Esophagus mucosa (tissue), 1 donor: Measurements from ENCODE around the gene NFE2L1. TPM values are rescaled to one million over a fixed set of nuclear protein-coding genes. Genes with fewer than 3 reads are reported as not detected.
"Not testable (repeated sequence)": the region's sequence is repeated elsewhere in the genome, so short reads cannot be mapped to it uniquely, and the experiment has no call there.

Source experiments
- ATAC-seq: fragments of 200-7000 bp; cut with Tn5 transposase; one replicate; pipeline ENCODE4 v1.9.1; 2020
- total RNA-seq: library from RNA; stranded (reverse); gene quantifications from one replicate; pipeline ENCODE4 v1.2.4, GENCODE V29; 2023
- donor health status: DM: yes; HTN: yes; CAD: no.

The NFE2L1 gene, protein sequence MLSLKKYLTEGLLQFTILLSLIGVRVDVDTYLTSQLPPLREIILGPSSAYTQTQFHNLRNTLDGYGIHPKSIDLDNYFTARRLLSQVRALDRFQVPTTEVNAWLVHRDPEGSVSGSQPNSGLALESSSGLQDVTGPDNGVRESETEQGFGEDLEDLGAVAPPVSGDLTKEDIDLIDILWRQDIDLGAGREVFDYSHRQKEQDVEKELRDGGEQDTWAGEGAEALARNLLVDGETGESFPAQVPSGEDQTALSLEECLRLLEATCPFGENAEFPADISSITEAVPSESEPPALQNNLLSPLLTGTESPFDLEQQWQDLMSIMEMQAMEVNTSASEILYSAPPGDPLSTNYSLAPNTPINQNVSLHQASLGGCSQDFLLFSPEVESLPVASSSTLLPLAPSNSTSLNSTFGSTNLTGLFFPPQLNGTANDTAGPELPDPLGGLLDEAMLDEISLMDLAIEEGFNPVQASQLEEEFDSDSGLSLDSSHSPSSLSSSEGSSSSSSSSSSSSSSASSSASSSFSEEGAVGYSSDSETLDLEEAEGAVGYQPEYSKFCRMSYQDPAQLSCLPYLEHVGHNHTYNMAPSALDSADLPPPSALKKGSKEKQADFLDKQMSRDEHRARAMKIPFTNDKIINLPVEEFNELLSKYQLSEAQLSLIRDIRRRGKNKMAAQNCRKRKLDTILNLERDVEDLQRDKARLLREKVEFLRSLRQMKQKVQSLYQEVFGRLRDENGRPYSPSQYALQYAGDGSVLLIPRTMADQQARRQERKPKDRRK
- 90.4 TPM for total RNA-seq

- peak; percentile 94 for ATAC-seq
Measured at GRCh38 chr17:48047741-48048383, at the start of gene NFE2L1. NFE2L1 (plus strand) TSS chr17:48048359; CDS start chr17:48051119, 2,760 bp downstream.

GRCh38 chr17:47999582-47999981 lies 48.6 kb upstream of the NFE2L1 start:
- peak; percentile 84 for ATAC-seq

DNA sequence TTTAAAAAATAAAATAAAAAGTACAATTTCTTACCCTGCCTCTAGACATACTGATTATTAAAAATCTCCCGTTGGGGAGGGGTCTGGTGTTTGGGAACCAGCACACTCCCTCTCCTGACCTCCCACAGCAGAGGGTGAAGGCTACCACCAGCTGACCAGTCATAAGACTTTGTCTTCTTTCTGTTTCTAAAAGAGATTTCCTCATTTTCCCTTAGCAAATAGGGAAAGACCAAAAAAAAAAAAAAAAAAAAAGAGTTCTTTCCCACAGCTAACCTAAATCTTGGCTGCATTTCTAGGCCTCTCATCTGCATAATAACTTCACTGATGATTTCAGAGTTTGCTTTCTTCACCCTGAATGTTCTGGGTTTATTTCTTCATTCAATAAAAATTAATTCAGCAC lies 47.0 kb upstream of the NFE2L1 start:
- no peak for ATAC-seq

DNA sequence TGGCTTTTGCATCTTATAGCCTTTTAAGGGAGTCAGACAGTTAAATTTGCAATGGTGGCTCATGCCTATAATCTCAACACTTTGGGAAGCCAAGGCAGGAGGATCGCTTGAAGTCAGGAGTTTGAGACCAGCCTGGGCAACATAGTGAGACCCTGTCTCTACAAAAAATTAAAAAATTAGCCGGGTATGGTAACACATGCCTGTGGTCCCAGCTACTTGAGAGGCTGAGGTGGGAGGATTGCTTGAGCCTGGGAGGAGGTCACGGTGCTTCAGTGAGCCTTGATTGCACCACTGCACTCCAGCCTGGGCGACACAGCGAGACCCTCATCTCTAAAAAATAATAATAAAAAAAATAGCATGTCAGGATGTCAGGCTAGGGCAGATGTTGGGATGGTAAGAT lies 46.5 kb upstream of the NFE2L1 start:
- not testable (repeated sequence) for ATAC-seq

DNA sequence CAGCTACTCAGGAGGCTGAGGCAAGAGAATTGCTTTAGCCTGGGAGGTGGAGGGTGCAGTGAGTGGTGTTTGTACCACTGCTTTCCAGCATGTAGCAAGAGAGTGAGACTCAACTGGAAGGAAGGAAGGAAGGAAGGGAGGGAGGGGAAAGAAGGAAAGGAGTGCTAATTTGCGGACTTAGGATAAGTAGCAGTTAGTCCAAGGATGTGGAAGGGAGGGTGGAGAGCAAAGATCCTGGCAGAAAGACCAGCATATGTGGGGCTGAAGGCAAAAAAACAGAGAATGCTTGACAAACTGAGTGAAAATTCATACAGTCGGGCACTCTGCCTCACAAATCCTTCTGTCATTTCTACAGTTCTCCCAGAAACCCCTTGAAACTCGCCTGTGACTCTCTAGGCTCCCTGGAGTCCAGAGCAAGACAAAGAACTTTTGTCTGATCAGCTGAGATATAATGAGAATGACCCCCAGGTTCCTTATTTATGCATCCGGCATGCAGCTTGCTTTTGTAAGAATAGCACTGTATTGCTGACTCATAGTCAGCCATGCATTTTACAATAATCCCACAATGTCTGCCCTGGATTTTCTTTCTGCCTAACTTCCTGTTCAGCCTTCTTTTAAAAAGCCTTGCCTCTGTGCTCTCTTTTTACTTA lies 45.8 kb upstream of the NFE2L1 start:
- peak; percentile 66 for ATAC-seq

- ATAC-seq: peak; percentile 8
Measured at GRCh38 chr17:48002916-48003416, 45.2 kb upstream of the NFE2L1 start.

GRCh38 chr17:48003417-48004151 lies 44.6 kb upstream of the NFE2L1 start:
- ATAC-seq: no peak

- no peak for ATAC-seq
Measured at GRCh38 chr17:48004983-48005382, 43.2 kb upstream of the NFE2L1 start.

DNA sequence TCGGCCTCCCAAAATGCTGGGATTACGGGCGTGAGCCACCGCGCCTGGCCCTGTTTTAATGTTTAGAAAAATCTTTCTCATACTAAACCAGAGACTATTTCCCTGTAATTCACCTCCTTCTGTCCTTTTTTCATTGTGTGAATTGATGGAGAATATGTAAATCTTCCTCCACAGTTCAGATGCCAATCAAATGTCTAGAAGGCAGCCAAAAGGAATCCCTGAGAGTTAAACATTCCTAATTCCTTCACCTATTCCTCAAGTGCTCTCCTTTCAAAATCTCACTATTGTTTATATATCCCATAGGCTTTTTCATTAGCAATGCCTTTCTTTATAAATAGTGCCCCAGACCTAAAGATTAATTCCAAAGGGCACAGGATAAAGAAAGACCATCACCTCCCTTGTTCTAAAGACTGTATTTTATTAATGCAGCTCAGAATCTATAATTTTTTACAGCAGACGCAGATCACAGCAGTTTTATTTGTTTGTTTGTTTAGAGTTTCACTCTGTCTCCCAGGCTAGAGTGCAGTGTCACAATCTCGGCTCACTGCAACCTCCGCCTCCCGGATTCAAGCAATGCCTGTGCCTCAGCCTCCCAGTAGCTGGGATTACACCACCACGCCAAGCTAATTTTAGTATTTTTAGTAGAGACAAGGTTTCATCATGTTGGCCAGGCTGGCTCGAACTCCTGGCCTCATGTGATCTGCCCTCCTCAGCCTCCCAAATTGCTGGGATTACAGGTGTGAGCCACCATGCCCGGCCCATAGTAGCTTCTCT lies 41.0 kb upstream of the NFE2L1 start:
- ATAC-seq: no peak

- ATAC-seq: no peak
Measured at GRCh38 chr17:48010193-48010592, 38.0 kb upstream of the NFE2L1 start.

GRCh38 chr17:48011405-48012150 lies 36.6 kb upstream of the NFE2L1 start:
- ATAC-seq: peak; percentile 26

DNA sequence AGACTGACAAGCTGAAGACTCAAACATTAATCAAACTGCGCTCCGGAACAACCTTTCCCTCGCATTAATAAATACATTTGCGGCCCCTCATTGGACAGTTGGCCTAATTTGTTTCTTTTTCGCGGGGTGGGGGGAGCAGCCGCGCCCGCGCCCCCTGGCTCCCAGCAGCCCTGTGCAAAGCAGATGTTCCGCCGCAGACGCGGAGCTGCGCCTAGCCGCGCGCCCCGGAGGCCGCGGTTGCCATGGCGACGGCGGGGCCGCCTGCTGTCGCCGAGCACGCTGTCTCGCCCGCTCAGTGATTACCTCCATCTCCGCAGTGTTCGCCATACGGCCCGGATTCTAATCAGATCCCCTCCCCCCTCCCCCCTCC lies 36.0 kb upstream of the NFE2L1 start:
- no peak for ATAC-seq

DNA sequence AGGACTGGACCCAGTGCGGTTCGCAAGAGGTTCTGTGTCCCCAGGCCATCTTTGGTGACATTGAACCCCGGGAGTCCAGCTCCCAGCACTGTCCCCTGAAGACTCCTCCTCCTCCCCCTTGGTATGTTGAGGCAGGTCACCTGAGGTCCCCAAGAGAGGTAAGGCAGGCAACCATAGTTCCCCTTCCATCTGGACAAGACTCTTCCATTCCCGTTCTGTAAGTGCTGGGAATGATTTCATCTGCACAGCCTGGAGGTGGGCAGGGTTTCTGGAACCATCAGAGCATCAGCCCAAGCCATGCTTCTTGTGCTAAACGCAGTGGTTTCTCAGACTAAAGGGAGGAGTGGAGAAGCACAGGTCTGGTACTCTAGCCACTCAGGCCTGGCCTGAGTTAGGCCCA lies 35.5 kb upstream of the NFE2L1 start:
- no peak for ATAC-seq

DNA sequence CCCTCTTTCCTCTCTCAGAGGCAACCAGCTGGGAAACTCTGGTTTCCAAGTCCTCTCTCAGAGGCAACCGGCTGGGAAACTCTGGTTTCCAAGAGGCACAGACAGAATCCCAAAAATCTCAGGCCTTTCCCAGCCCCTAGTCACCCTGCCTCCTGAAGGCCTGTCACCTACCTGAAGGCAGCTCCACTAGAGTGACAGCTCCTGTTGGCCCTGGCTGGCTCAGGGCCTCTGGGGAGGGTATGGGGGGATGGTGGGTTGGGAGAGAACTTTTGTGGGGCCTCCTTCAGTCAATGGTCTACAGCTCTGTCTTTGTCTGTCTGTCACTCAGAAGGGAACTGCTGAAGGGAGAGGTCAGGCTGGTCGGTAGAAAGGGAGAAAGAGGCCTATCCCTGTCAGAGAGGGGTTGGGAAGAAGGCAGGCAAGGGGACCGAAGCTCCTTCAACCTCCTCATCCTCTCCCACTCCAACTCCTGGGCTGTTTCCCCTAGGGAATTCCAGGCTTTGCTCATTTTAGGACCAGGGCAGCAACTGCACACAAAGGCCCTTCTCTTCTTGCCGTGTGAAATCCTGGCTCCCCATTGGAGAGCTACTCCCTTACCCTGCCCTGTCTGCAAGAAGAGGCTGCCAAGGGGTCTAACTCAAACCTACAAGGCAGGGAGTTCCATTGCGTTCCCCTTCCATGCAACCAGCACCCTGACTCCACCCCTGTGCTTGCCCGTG lies 34.1 kb upstream of the NFE2L1 start:
- no peak for ATAC-seq

GRCh38 chr17:48014595-48015111 lies 33.5 kb upstream of the NFE2L1 start:
- no peak for ATAC-seq

DNA sequence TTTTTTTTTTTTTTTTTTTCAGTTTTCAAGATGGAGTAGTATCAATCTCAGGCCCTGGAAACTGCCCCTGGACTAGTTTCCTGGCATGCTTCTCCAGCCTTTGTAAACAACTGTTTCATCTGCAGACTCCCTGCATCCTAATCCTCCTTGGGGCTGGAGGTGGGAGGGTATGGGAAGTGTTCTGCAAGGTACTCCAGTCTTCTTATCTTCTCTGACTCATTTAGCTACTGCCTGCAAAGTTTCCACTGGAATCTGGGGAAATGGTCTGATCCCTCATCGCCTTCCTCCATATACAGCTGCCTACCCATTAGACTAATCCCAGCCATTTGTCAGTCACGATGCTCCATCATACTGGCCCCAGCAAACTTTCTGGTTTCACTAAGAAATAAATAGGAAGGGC lies 32.0 kb upstream of the NFE2L1 start:
- ATAC-seq: no peak

DNA sequence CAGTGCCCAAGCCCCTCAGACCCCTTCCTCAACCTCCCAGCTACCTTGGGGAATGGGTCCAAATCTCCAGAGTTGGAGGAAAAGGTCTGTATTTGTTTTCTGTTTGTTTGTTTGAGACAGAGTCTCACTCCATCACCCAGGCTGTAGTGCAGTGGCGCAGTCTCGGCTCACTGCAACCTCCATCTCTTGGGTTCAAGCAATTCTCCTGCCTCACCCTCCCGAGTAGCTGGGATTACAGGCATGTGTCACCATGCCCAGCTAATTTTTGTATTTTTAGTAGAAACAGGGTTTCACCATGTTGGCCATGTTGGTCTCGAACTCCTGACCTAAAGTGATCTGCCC lies 30.4 kb upstream of the NFE2L1 start:
- not testable (repeated sequence) for ATAC-seq

DNA sequence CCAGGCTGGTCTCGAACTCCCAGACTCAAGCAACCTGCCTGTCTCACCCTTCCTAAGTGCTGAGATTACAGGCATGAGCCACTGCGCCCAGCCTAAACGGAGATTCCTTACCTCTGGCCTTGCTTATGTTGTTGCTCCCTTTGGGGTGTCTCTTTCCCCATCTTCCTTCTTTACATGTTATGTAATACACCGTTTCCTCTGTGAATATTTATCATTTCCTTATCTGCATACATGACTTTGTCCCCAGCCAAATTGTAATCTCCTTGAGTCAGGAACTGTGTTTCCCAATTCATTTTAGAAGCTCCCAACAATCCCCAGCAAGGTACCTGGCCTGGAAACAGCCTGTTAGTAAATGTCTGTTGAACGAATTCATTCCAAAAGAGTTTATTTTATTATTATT lies 26.2 kb upstream of the NFE2L1 start:
- no peak for ATAC-seq

- ATAC-seq: no peak
Measured at GRCh38 chr17:48022901-48023300, 25.3 kb upstream of the NFE2L1 start.
